HepG2 (cell line): ENCODE measurements around the gene HSD17B8. TPM values are rescaled to one million over a fixed set of nuclear protein-coding genes. Genes with fewer than 3 reads are reported as not detected.

Source experiments
- ASH2L ChIP-seq: fragments of 300-600, 200-600 bp; sonication (generic); IDR thresholded peaks from 2 replicates; pipeline ENCODE4 v1.7.0; 2017; ENCODE audit warnings: low read depth, mild to moderate bottlenecking, moderate library complexity, mixed read lengths, low read length; ENCODE audit not compliant: insufficient read length
- FOXK2 ChIP-seq: fragments of 450-650 bp; IDR thresholded peaks from 2 replicates; pipeline ENCODE4 v1.6.1; 2016
- MED8 ChIP-seq: sonication (generic); formaldehyde crosslinking; IDR thresholded peaks from 2 replicates; pipeline ENCODE4 v1.8.1; 2023; ENCODE audit warnings: mild to moderate bottlenecking, missing genetic modification reagents; ENCODE audit not compliant: insufficient replicate concordance
- MEIS1 ChIP-seq: sonication (generic); formaldehyde crosslinking; IDR thresholded peaks from 2 replicates; pipeline ENCODE4 v1.9.0; 2021; ENCODE audit warnings: mild to moderate bottlenecking, missing genetic modification reagents, moderate library complexity, borderline replicate concordance
- SKI ChIP-seq: fragments of 450-650 bp; IDR thresholded peaks from one replicate; pipeline ENCODE4 v1.6.1; 2018; ENCODE audit warnings: mild to moderate bottlenecking; ENCODE audit not compliant: partially characterized antibody
- TMF1 ChIP-seq: sonication (generic); formaldehyde crosslinking; IDR thresholded peaks from 2 replicates; pipeline ENCODE4 v1.8.1; 2022; ENCODE audit warnings: low read depth, missing genetic modification reagents
- YEATS2 ChIP-seq: sonication (generic); formaldehyde crosslinking; IDR thresholded peaks from 2 replicates; pipeline ENCODE4 v1.4.0; 2020; ENCODE audit warnings: missing genetic modification reagents, borderline replicate concordance
- ZBTB20 ChIP-seq: sonication (generic); formaldehyde crosslinking; IDR thresholded peaks from 2 replicates; pipeline ENCODE4 v1.8.1; 2023; ENCODE audit warnings: missing genetic modification reagents, low read depth, mild to moderate bottlenecking, borderline replicate concordance
- ZNF12 ChIP-seq: sonication (generic); formaldehyde crosslinking; IDR thresholded peaks from 2 replicates; pipeline ENCODE4 v1.5.0; 2020; ENCODE audit warnings: missing genetic modification reagents
- ZNF17 ChIP-seq: sonication (generic); formaldehyde crosslinking; IDR thresholded peaks from 2 replicates; pipeline ENCODE4 v1.5.0; 2020; ENCODE audit warnings: mild to moderate bottlenecking, missing genetic modification reagents
- ZNF180 ChIP-seq: sonication (generic); formaldehyde crosslinking; IDR thresholded peaks from 2 replicates; pipeline ENCODE4 v1.4.0; 2020; ENCODE audit warnings: low read depth, missing genetic modification reagents, borderline replicate concordance
- ZNF3 ChIP-seq: IDR thresholded peaks from 2 replicates; pipeline ENCODE4 v1.7.0; 2017; ENCODE audit warnings: inconsistent platforms
- ZNF451 ChIP-seq: sonication (generic); formaldehyde crosslinking; IDR thresholded peaks from 2 replicates; pipeline ENCODE4 v1.5.0; 2020; ENCODE audit warnings: mild to moderate bottlenecking, missing genetic modification reagents
- ZNF557 ChIP-seq: sonication (generic); formaldehyde crosslinking; IDR thresholded peaks from 2 replicates; pipeline ENCODE4 v1.4.0; 2020; ENCODE audit warnings: missing genetic modification reagents
- ZNF674 ChIP-seq: sonication (generic); formaldehyde crosslinking; IDR thresholded peaks from 2 replicates; pipeline ENCODE4 v1.5.0; 2020; ENCODE audit warnings: low read depth, mild to moderate bottlenecking, missing genetic modification reagents
- ZNF737 ChIP-seq: sonication (generic); formaldehyde crosslinking; IDR thresholded peaks from 2 replicates; pipeline ENCODE4 v1.5.0; 2020; ENCODE audit warnings: missing genetic modification reagents, mild to moderate bottlenecking, borderline replicate concordance
- ZNF773 ChIP-seq: sonication (generic); formaldehyde crosslinking; IDR thresholded peaks from 2 replicates; pipeline ENCODE4 v1.4.0; 2020; ENCODE audit warnings: missing genetic modification reagents, borderline replicate concordance
- ZNF777 ChIP-seq: sonication (generic); formaldehyde crosslinking; IDR thresholded peaks from 2 replicates; pipeline ENCODE4 v1.4.0; 2020; ENCODE audit warnings: missing genetic modification reagents
- polyA plus RNA-seq, 8 experiments: library from polyadenylated mRNA; depleted of rRNA in 3 of 8; stranded (reverse) in 7 of 8; unstranded in 1 of 8; fragments of >200 nt; fragmentation: Illumina TruSeq in 4 of 8; extraction: Trizol in 4 of 8; gene quantifications; 2 replicates each; pipeline versions ENCODE4 v1.2.1 to v1.2.3, GENCODE V29; 2011 to 2016; ENCODE audit warnings: low read depth in 4 of 8, missing spikeins in 1 of 8, mixed read lengths in 1 of 8; ENCODE audit not compliant: insufficient read depth in 1 of 8
- total RNA-seq, 5 experiments: library from RNA; depleted of rRNA; stranded (reverse); fragments of >200 nt; fragmentation: Illumina TruSeq; extraction: Trizol; gene quantifications; 2 replicates each; pipeline ENCODE4 v1.2.3, GENCODE V29; 2016; ENCODE audit warnings: low read depth in 1 of 5
- TF ChIP-seq, protein P1 (sequence below): sonication (generic); formaldehyde crosslinking; IDR thresholded peaks from 2 replicates; pipeline ENCODE4 v1.5.0; 2020; ENCODE audit warnings: missing genetic modification reagents, mild to moderate bottlenecking, borderline replicate concordance
- TF ChIP-seq, protein P2 (sequence below): sonication (generic); formaldehyde crosslinking; IDR thresholded peaks from 2 replicates; pipeline ENCODE4 v1.8.1; 2023; ENCODE audit warnings: mild to moderate bottlenecking, moderate library complexity, missing genetic modification reagents
- TF ChIP-seq, protein P3 (sequence below): sonication (generic); formaldehyde crosslinking; IDR thresholded peaks from 2 replicates; pipeline ENCODE4 v1.4.0; 2020; ENCODE audit warnings: missing genetic modification reagents, borderline replicate concordance

The HSD17B8 gene
- total and polyA plus RNA-seq, 2 of the 13 experiments (the other 11 are each of a cell fraction or from before 2014, with no cell fraction given), result 12.6 to 20.1 TPM

DNA sequence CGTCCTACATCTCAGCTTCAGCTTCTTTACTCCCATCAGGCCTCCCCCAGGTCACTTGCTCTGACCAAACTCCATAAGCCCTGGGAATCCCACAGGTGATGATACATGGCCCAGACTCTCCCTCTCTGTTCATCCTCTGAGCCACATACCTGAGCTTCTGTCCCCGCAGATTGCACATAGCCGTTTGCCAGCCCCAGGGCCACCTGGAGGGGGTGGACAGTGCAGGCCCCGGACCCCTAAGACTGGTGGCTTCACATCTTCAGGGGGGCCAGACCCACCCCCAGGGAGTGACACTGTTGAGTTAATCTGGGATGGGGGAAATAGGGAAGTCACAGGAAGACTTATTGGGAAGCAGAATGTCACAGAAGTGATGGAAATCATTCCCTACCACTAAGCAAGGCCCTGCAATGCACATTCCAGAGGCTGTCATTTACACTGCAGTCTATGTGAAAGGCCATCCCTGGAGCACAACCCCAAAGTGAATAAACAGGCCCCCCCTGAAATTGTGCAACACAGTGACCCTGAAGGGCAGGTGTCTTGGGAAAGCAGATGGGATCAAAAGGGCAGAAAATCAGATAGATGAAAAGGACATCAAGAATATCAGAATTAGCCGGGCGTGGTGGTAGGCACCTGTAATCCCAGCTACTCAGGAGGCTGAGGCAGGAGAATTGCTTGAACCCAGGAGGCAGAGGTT lies 6.1 kb upstream of the HSD17B8 start (continued):
- TF ChIP-seq, protein P1, sequence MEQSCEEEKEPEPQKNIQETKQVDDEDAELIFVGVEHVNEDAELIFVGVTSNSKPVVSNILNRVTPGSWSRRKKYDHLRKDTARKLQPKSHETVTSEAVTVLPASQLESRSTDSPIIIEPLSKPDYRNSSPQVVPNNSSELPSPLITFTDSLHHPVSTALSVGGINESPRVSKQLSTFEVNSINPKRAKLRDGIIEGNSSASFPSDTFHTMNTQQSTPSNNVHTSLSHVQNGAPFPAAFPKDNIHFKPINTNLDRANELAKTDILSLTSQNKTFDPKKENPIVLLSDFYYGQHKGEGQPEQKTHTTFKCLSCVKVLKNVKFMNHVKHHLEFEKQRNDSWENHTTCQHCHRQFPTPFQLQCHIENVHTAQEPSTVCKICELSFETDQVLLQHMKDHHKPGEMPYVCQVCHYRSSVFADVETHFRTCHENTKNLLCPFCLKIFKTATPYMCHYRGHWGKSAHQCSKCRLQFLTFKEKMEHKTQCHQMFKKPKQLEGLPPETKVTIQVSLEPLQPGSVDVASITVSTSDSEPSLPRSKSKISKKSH (CRISPR knock-in tag), result 0 out of 2 replicates have a peak, but pooled peaks have one; percentile 58
- no peak for TF ChIP-seq ZNF674
- TF ChIP-seq SKI, result peak; percentile 94
- TF ChIP-seq, protein P2, sequence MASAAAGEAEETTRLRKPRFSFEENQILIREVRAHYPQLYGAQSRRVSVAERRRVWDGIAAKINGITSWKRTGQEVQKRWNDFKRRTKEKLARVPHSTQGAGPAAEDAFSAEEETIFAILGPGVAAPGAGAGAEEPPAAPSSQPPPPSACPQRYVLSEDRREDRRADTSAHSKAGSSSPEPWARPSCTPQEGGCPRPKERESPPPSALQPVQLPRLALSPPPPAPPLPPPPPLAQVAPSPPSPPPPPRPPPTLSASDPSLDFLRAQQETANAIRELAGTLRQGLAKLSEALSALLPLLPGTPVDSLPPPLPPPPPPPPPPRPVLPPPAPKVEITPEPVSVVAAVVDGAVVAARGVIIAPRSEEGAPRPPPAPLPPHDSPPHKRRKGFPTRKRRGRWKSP (CRISPR knock-in tag), result peak; percentile 87; the same call in 1 of the 2 replicates
- TF ChIP-seq ZBTB20 (CRISPR knock-in tag), result peak; percentile 33; the same call in 1 of the 2 replicates
- peak; percentile 80; the same call in 1 of the 2 replicates for TF ChIP-seq ZNF12 (CRISPR knock-in tag)
- no peak for TF ChIP-seq ZNF773 (CRISPR knock-in tag)
- TF ChIP-seq ZNF17, result no peak
- no peak for TF ChIP-seq ZNF557 (CRISPR knock-in tag)
- no peak for TF ChIP-seq TMF1 (CRISPR knock-in tag)
- no peak for TF ChIP-seq ZNF180 (CRISPR knock-in tag)
- TF ChIP-seq FOXK2, result peak; percentile 64; the same call in 1 of the 2 replicates
- TF ChIP-seq ASH2L, result peak; percentile 82
- TF ChIP-seq, protein P3, sequence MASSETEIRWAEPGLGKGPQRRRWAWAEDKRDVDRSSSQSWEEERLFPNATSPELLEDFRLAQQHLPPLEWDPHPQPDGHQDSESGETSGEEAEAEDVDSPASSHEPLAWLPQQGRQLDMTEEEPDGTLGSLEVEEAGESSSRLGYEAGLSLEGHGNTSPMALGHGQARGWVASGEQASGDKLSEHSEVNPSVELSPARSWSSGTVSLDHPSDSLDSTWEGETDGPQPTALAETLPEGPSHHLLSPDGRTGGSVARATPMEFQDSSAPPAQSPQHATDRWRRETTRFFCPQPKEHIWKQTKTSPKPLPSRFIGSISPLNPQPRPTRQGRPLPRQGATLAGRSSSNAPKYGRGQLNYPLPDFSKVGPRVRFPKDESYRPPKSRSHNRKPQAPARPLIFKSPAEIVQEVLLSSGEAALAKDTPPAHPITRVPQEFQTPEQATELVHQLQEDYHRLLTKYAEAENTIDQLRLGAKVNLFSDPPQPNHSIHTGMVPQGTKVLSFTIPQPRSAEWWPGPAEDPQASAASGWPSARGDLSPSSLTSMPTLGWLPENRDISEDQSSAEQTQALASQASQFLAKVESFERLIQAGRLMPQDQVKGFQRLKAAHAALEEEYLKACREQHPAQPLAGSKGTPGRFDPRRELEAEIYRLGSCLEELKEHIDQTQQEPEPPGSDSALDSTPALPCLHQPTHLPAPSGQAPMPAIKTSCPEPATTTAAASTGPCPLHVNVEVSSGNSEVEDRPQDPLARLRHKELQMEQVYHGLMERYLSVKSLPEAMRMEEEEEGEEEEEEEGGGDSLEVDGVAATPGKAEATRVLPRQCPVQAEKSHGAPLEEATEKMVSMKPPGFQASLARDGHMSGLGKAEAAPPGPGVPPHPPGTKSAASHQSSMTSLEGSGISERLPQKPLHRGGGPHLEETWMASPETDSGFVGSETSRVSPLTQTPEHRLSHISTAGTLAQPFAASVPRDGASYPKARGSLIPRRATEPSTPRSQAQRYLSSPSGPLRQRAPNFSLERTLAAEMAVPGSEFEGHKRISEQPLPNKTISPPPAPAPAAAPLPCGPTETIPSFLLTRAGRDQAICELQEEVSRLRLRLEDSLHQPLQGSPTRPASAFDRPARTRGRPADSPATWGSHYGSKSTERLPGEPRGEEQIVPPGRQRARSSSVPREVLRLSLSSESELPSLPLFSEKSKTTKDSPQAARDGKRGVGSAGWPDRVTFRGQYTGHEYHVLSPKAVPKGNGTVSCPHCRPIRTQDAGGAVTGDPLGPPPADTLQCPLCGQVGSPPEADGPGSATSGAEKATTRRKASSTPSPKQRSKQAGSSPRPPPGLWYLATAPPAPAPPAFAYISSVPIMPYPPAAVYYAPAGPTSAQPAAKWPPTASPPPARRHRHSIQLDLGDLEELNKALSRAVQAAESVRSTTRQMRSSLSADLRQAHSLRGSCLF (CRISPR knock-in tag), result no peak
- TF ChIP-seq ZNF737 (CRISPR knock-in tag), result no peak
- no peak for TF ChIP-seq ZNF777 (CRISPR knock-in tag)
- TF ChIP-seq MED8, result peak; percentile 68
- TF ChIP-seq ZNF451, result 0 out of 2 replicates have a peak, but pooled peaks have one; percentile 47
- no peak; the same call in 1 of the 2 replicates for TF ChIP-seq ZNF3 (CRISPR knock-in tag)
- TF ChIP-seq MEIS1 (CRISPR knock-in tag), result peak; percentile 96
- TF ChIP-seq YEATS2 (CRISPR knock-in tag), result peak; percentile 79; the same call in 1 of the 2 replicates
